Measurements from ENCODE around the gene RAB17.
"Not testable (repeated sequence)": the region's sequence is repeated elsewhere in the genome, so short reads cannot be mapped to it uniquely, and the experiment has no call there.

Gene RAB17

DNA sequence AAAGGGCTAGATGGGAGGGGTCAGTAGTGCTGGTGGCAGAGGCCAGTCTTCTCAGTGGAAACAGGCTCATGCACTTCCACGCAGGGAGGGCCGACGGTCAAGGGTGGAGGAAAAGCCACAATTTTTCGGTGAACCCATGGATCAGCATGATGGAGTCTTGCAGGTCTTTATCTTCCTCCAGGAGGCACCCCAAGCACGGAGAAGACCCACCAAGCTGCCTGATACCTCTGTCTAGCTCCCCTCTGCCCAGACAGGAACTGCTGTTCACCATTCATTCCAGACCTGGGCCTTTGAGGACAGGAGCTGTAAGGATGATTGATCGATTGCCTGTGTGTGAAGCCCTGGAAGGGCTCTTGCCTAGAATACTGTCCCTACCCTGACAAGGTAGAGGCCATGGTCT, 34.0 kb upstream of the RAB17 start:
- DNase-seq (ENCODE audit: low read depth) = no peak

DNA sequence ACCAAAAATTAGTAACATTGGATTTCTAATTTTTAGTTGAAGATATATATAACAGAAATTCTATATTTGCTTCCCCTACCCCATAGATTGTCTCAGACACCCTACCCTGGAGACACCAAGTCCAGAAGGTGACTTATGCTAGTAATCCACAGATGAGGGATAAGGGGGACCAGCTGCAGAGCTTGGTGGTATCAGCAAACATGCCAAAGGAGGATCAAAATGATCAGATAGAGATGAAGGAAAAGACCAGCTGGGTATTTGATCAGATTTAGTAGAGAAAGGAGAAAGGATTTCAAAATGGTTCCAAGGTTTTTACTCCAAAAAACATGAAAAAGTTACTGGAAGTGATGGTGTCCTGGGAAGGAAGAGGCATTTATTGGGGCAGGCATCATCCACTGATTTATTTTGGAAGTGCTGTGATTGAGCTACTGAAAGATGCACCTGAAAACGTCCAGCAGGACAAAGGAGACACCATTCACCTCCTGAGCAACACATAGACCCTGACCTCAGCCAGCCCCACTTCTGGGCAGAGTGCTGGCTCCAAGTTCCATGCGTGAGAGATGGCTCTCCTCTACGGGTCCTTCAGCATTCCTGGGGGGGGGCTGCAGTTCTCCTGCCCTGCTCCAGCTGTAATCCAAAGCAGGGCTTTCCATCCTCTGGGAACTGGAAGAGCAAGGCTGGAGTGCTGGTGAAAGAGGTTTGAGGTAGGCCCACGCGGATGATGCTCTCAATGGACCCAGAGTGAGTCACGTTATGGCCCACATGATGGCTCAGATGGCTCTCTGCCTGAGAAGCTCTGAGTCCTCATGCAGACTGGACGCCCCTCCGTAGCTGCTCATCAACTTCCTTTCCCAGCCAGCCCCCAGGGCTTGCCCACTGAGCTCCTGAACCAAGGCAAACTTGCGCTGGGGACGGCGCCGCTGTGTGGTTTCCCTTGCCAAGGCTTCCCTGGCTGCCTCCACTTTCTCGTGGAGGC, 33.2 kb upstream of the RAB17 start:
- no peak for DNase-seq (ENCODE audit: low read depth)

DNA sequence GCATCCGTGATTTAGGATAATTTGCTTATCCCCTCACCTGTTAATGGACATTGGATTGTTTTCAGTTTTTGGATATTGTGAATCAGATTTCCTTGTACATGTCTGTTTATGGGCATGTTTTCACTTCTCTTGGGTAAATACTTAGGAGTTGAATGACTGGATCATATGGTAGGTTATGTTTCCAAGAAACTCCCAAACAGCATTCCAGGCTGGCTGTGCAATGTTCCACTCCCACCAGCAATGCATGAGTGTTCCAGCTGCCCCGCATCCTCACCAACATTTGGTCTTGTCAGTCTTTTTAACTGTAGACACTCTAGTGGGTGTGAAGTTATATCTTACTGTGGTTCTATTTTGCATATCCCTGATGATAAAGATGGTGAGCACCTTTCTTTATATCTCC, 27.9 kb upstream of the RAB17 start:
- no peak for DNase-seq (ENCODE audit: low read depth)

DNA sequence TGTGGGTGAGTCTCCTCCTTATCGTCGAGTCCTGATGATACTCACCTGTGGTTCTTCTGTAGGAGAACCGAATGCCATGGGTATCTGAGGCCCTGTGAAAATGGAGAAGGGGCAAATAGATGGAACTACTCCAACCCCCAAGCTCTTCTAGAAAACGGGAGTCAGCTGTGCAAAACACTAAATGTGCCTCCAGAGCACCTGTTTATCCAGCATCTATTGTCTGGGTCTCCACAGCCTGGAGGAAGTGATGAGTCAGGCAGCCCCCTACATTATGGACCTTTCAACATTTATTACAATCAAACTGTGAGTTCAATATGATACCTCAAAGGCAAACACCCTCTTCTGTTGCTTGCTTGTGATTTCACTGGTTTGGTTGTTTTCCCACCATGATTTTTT, 27.1 kb upstream of the RAB17 start:
- no peak for DNase-seq (ENCODE audit: low read depth)

DNA sequence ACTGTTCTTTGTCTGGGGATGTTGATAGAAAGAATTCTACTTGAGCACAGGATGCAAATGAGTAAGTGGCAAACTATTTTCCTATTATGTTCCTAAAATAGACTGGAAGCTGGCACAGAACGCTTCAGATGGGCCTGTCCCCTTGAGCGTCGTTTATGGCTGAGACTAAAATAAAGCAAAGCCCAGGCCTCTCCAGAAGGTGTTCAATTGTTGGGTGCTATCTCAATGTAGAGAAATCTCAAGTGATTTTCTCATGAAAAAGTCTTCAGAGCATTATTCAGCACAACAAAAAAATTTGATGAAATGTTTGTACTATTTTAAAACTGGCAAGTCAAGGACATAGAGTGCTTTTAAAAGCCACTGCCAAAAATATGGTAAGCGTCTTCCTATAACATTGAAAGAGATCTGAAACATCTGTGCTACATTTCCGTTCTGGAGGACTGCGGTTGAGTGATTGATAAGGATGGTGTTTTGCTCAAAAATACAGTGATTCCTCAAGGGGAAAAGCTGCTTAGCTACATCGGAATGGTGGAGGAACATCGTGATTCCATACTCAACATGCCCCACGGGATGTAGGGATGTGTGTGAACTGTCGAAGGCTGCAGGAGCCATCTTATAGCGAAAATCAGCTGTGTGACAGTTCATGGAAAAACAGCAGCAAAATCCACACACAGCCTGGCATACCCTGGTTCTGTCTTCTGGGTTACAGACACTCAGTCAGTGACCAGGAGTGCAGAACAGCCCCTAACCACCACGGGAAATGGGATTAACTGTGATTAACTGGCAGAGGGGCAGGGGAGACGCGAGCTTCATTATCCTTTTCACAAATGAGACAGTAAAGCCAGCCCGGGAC, 26.4 kb upstream of the RAB17 start:
- peak; percentile 58 for DNase-seq (ENCODE audit: low read depth)

DNA sequence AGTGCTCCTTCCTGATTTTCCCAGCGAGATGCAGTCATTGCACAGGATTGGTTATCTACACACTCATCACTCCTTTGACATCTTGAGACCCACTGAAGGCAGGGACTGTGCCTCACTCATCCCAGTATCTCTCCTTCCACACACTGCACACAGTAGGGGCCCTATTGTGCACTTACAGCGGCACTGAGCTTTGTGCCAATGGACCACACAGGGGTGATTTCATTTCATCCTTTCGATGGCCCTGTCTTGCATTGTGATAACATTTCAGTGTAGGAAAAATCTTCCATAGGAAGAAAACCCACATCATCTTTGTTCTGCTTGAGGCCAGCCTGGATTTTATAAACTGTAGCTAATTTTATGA, 25.8 kb upstream of the RAB17 start:
- DNase-seq (ENCODE audit: low read depth) = no peak

DNA sequence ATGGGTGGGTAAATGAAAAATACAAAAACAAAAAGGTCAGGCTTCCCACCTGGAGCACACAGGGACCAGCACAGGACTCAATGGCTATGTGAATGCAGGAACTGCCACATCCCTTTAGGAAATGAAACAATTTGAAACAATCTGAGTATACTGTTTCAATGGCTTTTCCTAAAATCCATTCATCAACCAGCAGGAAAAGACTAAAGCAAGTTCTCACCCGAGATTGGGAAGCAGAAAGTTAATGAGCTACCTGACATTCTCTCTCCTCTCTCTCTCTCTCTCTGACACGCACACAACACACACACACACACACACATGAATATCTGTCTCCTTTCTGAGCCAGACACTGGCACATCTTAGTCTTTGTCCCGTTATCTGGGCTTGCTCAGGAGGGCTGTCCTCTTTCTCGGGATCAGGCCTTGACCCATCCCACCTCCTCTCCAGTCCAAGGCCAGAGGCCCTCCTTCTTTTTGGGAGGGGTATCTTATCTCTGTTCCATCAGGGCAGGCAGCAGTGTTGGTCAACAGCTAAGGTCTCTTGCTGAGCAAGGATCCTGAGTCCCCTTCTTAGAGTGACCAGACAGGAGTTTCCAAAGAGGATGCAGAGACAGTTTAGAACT, 25.2 kb upstream of the RAB17 start:
- no peak for DNase-seq (ENCODE audit: low read depth)

DNA sequence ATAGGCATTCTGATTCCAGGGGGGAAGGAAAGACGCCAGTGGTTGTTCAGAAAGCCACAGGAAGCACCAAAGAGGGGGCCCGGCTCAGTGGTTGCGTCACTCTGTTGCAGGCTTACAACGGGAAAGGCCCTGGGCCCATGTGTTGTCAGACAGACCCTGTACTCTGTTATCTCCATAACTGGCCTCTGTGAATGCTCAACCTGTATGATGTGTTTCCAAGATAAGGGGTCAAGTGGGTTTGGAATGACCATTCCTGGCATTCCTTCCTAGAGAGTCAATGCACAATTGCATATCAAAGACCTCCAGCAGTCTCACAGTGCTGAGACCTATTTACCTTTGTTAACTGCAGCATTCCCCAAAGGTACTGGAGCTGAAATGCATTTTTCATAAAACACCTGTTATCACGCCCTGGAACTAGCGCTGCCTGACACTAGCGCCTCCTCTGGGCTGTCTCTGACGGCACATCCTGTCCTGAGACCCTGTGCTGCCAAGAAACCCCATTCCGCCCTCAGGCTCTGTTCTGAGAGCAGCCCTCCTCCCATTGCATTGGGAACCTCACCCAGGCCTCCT, 23.7 kb upstream of the RAB17 start:
- DNase-seq (ENCODE audit: low read depth) = peak; percentile 75

DNA sequence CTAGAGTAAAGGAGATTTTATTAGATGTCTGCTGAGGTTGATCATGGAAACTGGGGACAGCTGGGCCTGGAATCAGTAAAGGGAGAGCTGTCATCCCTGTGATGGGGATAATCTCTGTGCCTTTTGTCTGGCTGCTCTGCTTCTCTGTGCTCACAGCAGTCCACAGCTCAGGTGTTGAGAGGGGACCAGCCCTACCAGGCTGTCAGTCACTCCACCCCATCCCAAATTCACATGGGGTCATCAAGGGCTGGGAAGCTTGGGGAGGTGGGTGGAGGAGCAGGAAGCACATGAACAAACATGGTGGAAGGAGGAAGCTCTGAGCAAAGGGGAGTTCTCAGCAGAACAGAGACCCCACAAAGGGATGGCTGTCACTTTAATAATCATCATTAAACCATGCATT, 23.1 kb upstream of the RAB17 start:
- DNase-seq (ENCODE audit: low read depth) = no peak

DNA sequence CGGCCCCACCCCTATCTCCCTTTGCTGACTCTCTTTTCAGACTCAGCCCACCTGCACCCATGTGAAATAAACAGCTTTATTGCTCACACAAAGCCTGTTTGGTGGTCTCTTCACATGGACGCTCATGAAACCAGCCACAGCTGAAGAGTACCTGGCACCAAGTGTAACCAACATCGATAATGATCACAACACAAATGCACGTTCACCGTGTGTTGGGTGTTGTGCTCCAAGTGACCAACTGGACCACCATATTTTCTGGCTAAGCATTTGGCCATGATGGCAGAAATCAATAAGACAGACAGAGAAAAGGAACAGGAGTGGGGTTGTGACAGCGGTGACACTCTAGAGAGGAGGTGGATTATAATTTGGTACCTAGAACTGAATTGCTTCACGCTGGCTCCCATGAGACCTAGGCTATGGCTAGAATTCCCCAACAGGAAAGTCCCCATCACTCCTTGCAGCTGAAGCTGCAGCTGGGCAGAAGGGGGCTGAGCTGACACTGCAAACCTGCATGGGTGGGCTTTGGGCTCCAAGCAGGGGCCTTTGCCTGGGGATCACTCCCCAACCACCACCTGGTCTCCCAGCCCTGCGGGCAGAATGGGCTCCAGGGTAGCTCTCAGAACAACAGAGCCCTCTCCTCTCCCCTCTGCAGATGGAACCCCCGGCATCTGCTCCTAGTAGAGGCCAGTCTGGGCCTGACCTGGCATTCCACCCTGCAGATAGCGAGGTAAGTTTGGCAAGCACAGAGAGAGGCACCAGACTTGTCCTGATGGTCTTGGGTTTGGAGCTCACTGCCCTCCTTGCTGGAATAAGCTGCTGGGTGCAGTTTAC, 22.2 kb upstream of the RAB17 start:
- DNase-seq (ENCODE audit: low read depth) = no peak

DNA sequence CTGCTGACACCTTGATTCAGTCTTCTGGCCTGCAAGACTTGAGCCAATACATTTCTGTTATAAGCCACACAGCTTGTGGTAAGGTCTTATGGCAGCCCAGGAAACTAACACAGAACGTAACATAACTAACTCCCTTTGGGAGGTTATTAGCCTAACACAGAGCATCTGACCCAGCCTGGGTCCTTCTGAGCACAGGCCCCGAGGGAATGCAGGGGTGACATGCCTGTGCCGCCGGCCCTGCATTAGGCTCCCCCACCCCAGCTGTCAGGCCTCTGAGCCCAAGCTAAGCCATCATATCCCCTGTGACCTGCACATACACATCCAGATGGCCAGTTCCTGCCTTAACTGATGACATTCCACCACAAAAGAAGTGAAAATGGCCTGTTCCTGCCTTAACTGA, 16.0 kb upstream of the RAB17 start:
- DNase-seq (ENCODE audit: low read depth) = not testable (repeated sequence)

DNA sequence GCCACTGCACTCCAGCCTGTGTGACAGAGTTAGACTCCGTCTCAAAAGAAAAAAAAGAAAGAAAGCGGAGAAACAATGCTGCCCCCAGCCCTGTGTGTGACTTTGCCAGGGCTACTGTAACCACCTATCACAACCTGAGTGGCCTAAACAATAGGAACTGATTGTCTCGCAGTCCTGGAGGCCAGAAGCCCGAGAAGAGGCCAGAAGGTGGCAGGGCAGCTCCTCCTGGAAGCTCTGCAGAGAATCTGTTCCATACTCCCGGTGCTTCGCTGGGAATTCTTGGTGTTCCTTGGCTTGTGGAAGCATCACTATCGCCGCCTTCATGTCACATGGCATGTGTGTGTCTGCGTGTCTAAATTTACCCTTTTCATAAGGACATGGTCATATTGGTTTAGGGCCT, 14.4 kb upstream of the RAB17 start:
- DNase-seq (ENCODE audit: low read depth) = no peak

DNA sequence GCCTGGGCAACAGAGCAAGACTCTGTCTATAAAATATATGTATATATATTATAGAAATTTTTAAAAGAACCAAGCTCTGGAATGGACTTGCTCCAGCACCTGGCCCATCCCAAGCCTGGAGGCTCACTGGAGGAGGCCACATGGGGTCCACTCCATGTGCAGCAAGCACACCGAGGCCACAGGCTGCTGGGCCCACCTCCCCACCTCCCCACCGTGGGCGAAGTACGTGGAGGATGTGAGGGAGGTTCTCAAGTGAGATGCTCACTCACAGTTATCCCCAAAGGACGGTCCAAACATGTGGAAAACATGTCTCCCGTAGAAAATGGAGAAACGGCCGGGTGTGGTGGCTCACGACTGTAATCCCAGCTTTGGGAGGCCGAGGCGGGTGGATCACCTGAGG, 13.9 kb upstream of the RAB17 start:
- no peak for DNase-seq (ENCODE audit: low read depth)

DNA sequence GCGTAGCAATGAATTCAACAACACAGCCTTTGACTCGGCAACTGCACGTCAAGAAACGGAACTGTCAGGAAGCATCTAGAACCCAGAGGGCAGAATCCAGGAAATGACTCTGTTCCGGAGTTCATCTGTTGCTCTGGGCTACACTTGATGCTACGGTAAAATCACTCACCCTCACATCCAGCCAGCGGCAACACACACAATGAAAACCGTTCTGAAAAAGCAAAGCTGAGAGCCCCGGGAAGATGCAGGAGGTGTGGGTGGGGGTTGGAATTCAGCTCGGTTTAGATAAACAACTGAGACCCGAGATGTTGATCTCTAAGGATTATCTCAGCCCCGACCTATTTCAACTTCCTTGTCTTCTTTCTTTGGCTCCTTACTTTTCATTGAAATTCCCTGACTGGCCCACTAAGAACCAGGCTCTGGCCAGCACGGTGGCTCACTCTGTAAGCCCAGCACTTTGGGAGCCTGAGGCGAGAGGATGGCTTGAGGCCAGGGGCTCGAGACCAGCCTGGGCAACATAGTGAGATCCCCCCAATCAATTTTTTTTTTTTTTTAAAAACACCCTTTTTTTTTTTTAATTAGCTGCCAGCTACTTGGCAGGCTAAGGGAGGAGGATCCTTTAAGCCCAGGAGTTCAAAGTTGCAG, 13.3 kb upstream of the RAB17 start:
- peak; percentile 89 for DNase-seq (ENCODE audit: low read depth)

DNA sequence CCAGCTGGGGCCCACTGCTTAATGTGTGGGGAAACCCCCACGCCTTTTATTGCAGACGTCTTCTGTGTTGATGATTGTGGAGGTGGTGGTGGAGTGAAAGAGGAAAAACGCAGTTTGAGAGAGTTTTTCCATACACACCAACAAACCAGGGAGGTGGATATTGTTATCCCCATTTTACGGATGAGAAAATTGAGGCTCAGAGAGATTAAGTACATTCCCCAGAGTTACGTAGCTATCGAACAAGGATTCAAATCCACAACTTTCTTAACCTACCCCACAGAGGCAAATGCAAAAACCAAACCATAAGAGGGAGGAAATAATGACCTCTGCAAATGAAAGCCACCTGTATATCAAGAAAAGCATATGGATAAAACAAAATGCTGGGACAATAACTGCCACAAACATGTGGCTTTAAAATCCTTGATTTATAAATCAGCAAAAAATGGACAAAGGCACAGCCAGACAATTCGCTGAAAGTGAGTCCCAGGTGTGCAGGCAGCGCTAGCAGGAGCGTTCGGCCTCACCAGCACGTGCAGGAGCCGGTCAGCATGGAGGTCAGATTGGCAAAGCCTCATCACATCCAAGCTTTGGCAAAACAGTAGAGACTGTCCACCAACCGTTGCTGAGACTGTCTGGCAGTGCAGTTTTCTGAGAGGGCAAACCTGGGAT, 12.6 kb upstream of the RAB17 start:
- no peak for DNase-seq (ENCODE audit: low read depth)

DNA sequence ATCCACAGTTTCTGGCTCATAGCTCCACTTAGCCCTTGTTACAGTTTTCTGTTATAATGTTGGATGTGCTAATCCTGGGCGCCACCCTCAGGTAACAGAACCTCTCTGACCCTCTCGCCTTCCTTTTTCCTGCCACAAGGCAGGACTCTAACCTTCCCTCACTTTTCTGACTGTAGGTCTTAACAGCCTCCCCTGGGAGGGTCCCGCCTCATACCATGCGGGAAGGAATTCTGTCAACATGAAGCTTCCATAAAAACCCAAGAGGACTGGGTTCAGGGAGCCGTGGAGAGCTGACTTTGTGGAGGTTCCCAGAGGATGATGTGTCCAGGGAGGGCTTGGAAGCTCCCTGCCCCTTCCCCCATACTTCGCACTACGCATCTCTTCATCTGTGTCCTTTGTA, 11.9 kb upstream of the RAB17 start:
- no peak for DNase-seq (ENCODE audit: low read depth)

DNA sequence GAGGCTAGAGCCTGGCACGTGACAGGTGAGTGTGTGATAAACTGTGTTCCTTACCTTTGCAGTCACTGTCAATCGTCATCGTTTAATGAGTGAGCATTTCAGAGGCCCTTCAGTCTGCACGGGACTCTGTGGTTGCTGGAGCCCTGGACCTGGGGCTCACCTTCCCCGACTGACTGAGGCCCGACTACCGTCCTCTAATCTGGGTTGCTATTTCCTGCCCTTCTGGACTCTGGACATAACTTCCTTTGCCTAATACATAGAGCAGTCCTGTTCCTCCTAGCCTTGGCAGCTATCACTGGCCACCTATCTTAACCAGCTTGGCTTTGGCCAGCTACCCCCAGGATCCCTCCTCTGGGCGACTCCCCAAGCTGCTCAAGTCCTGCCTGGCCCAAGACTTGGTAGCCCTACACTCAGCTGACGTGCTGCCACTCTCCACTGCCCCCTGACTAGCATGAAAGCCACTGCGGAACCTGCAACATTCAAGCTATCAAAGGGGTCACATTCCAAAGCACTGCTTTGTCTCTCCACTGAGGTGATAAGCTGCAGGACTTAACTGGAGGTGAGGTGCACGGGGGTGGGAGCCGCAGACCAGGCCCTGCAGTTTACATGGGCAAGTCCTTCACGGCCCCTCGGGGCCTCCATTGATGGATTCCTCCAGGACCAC, 11.1 kb upstream of the RAB17 start:
- DNase-seq (ENCODE audit: low read depth) = no peak

DNA sequence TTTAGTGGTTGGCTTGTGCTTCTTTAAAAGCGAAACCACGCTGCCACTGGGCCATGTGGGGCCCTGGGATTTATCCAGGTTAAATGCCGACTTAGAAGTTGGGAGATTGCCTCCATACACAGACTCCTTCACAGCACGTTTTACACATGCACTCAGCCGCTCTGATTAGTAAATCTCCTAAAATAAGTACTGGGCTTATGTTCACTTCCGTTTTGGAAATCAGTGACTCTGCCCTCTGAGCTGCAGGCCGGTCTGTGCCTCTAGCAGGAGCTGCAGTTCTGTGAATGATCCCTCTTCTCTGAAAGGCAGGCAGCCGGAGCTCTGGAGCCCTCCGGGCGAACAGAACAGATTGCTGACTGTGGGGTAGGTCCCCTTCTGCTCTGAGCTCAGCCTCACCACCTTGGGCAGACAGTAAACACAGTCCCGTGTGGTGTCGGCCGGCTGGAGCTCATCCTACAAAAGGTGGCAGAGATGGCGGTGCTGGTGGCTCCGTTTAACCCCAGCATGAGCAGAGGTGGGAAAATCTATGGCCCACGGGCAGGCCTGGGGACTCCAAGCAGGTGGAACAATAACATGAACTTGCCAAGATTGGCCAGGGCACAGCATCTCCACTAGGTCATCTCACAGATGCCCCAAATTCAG, 9.8 kb upstream of the RAB17 start:
- DNase-seq (ENCODE audit: low read depth) = peak; percentile 81

DNA sequence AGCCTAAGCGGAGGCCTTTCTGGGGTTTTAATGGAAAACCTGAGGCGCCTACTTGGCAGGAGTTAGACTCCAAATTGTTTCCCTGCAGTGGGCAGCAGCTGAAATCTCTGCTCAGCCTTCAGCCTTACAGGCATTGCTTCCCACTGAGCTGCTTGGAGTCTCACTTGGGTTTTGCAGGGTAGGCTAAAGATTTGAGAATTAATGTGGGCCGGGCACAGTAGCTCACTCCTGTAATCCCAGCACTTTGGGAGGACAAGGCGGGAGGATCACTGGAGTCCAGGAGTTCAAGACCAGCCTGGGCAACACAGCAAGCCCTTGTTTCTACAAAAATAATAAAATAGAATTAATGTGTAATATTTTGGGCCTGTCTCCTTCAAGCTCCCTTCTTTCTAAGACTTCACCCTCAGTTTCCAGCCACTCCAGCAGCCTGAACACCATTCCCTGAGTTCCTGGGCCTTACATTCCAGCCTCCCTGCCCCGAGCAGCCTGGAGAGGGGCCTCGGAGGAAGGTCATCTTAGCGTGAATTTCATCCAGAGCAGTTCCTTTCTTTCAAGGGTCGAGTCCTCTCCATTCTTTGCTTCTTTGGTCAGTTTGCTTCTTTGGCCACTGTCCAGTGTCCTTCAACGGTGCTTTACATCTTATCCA, 9.1 kb upstream of the RAB17 start:
- no peak for DNase-seq (ENCODE audit: low read depth)

Data from iris pigment epithelial cell (primary cell).